Stomach (tissue), 4 donors: ENCODE data around the gene UCKL1.

Experiments
- CTCF ChIP-seq, 7 experiments: fragments of 450-650 bp in 4 of 7; fragments of 200-600 bp in 3 of 7; sonication (generic) in 3 of 7; IDR thresholded peaks; one replicate each; pipeline ENCODE4 v1.5.1; 2016 to 2019; ENCODE audit warnings: antibody characterized with exemption in 7 of 7, control low read depth in 2 of 7, mild to moderate bottlenecking in 1 of 7
- POLR2A ChIP-seq, 4 donors: fragments of 450-650 bp; IDR thresholded peaks; one replicate each; pipeline ENCODE4 v1.6.1; 2016; ENCODE audit warnings: antibody characterized with exemption in 4 of 4, control low read depth in 2 of 4, mild to moderate bottlenecking in 1 of 4, moderate library complexity in 1 of 4
- POLR2AphosphoS5 ChIP-seq, 3 donors: sonication (generic); formaldehyde crosslinking; IDR thresholded peaks; one replicate each; pipeline ENCODE4 v1.6.1; 2016; ENCODE audit warnings: antibody characterized with exemption in 3 of 3

GRCh38 chr20:63892402-63892801 lies 63.8 kb downstream of the UCKL1 start:
- TF ChIP-seq POLR2A (IDR thresholded peaks at IDR 0.05), result no peak
- no peak for TF ChIP-seq CTCF (IDR thresholded peaks at IDR 0.05)
- no peak for TF ChIP-seq POLR2AphosphoS5 (IDR thresholded peaks at IDR 0.05)
